C4-2B (cell line): ENCODE data around the gene TAPT1.
"Not testable (repeated sequence)": the region's sequence is repeated elsewhere in the genome, so short reads cannot be mapped to it uniquely, and the experiment has no call there.

Experiments
- H3K27ac ChIP-seq: fragments of 450-650 bp; 2 replicates; pipeline ENCODE4 v1.5.1; 2017
- CTCF ChIP-seq: fragments of 450-650 bp; conservative IDR thresholded peaks from 2 replicates; pipeline ENCODE4 v1.5.1; 2017; ENCODE audit warnings: mild to moderate bottlenecking
- ZFX ChIP-seq: fragments of 450-650 bp; IDR thresholded peaks from 2 replicates; pipeline ENCODE4 v1.6.1; 2017

The TAPT1 gene

DNA sequence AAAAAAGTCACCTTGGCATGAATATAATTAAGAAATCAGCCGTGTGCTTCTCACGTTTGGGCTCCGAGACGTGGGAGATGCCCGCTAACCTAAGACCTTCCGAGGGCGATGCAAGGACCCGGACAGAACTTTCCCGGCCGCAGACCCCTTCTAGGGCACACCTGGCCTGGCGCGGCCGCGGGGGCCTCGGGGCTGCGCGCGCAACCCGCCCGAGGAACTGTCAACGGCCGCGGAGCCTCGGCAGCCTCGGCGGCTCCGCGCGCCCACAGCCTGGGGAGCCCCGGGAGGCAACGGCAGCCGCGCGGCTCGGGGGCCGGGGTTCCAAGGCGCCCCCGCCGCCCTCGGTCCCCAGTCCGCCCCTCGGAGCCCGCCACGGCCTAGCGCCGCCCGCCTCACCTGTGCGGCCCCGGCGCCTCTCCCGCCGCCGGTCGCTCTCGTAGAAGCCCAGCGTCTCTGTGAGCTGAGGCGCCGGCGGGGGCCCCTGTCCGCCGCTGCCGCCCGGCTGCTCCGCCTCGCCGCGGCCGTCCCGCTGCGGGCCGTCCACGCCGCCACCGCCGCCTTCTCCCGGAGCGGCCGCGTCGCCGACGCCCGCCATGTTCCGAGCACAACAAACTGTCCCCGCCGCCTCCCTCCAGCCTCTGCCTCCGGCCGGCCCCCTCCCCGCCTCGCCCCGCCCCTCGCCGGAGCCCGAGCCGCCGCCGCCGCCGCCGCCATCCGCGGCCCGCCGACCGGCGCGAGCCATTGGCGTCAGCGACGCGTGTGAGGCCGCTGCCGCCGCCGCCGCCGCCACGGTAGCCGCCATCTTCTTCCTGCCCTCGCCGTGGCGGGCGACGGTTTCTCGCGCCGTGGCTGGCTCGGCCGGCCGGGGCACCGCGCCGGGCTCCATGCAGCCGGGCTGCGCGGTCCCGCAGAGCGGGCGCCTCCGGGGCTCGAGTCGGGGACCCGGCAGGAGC, at the start of gene TAPT1:
TSS of gene TAPT1 (minus strand) at position 609 of the 953 bp plus-strand sequence. CDS start at position 595, 14 bp downstream.
- no peak for TF ChIP-seq CTCF
- peak; percentile 86 for TF ChIP-seq ZFX
- H3K27ac ChIP-seq, result peak within 1 kb of the TSS; percentile 91

- no peak overlapping the region for H3K27ac ChIP-seq
These were observed 45.1 kb upstream of the TAPT1 start for GRCh38 chr4:16271411-16271810.

DNA sequence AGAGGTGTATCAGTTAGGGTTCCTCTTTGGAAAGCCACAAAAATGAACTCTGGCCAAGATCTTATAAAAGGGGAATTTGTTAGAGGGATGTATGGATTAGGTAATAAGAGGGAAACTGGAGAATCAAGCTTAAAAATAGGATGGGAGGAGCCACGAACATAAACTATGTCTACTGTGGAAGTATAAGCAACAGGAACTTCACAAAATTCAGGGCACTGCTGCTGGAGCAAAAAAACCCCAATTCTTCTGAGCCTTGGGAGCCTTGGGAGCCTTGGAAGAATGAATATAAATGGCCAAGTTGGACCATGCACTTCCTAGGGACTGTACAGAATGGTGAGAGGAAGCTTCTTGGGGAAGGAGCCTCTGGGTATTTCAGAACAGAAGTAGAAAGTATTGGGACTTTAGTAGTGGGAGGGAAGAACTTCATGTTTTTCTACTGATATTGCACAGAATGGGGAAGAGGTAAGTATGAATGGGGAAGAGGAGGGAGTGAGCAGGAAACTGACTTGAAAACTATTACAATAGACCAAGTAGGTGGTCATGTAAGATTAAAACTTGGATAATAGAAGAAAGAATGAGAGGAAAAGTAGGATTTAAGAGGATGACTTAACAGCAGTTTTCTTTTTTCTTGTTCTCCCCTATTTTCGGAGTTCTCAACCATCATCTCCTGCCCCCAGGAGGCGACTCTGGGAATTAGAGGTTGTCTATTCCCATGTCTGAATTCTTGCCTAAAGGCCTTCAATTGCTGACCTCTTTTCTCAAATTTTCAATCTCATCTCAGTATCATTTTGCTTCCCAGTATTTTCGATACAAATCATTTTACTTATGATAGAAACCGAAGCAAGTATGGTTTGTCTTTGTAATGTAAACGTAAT, 44.4 kb upstream of the TAPT1 start:
- TF ChIP-seq ZFX (no peak), CTCF (peak; percentile 43)

More at GRCh38 chr4:16271411-16271810, 45.1 kb upstream of the TAPT1 start:
- TF ChIP-seq ZFX (no peak), CTCF (no peak)

DNA sequence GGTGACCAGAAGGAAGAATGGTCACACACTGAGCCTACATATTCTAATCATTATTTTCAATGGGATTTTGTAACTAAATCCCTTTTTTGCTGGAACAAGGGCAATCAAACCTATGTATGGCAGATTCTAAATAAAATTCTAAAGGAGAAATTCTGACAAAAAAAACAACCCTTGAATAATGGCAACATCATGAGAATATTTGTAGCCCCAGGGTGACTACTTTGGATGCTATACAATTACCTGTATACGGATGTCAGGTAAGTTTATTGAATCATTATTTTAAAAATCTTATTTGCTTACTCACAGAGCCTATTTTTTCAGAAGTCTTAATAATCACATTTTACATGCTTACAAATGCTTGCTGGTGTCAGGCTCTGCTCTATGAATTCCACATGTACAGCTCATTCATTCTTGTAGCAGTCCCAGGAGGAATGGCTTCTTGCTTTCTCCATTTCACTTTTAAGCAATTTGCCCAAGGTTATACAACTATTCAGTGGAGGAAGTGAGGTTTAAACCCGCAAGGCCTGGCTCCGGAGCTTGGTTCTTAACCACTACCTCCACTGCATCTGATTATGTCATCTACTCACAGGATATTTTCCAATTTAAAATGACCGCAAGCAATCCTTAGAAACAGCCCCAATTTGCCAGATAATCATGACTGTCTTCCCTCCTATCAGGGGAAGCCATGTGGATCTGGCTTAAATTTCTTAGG, 43.6 kb upstream of the TAPT1 start:
- H3K27ac ChIP-seq, result not testable (repeated sequence)

More for the DNA sequence above, 44.4 kb upstream of the TAPT1 start:
- H3K27ac ChIP-seq, result no peak overlapping the region

DNA sequence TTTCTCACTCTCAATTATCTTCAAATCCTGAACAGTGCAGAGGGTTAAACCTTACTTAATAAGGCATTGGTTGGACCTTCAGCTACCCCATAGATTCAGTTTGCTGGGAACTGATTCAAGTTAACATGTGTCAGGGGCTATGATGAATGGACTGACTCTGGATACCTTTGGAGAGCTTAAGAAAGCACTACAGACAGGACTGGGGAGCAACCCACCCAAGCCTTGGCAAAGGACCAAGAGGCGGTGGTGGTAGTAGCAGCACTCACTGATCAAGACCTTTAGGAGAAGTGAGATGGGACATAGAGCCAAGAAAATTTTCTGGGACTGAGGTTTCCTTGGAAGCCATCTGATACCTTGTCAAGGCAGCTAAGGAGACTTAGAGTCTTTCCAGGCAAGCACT, 43.0 kb upstream of the TAPT1 start:
- H3K27ac ChIP-seq, result no peak overlapping the region
- TF ChIP-seq CTCF, result no peak
- no peak for TF ChIP-seq ZFX

GRCh38 chr4:16268290-16268689, 42.0 kb upstream of the TAPT1 start:
- no peak for TF ChIP-seq CTCF
- TF ChIP-seq ZFX, result no peak
- no peak overlapping the region for H3K27ac ChIP-seq

GRCh38 chr4:16267639-16268038, 41.4 kb upstream of the TAPT1 start:
- H3K27ac ChIP-seq, result no peak overlapping the region
- TF ChIP-seq CTCF, result no peak
- TF ChIP-seq ZFX, result no peak
